Activated T-helper 1 cell treated with anti-CD3 and anti-CD28 coated beads, Interleukin-2, amount 50 U/mL, for 16 hours (primary cell): ENCODE results near the gene SIPA1.

Experiments used
- DNase-seq, 2 donors: peaks; one replicate each; pipeline ENCODE4 v3.0.0-alpha.2; 2020; ENCODE audit warnings: low read depth in 1 of 2, low spot score in 1 of 2

Gene SIPA1

DNA sequence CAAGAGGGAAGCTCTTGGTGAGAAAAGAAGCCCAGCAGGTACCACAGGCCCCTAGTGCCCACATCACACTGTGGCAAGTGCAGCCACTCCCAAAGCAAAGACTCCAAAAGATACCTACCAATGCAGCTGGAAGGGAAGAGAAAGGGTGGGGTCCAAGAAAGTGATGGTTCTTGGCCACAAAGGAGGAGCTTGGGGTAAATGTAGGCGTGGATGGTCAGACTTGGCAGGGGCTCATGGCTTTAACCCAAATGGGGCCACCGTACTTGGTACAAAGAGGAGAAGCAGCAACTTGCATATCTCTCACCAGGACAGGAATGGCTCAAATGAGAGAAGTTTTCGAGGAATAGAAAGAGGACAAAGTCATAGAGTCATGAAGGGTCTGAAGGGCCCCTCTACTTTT lies 28.7 kb upstream of the SIPA1 start:
- no peak for DNase-seq

DNA sequence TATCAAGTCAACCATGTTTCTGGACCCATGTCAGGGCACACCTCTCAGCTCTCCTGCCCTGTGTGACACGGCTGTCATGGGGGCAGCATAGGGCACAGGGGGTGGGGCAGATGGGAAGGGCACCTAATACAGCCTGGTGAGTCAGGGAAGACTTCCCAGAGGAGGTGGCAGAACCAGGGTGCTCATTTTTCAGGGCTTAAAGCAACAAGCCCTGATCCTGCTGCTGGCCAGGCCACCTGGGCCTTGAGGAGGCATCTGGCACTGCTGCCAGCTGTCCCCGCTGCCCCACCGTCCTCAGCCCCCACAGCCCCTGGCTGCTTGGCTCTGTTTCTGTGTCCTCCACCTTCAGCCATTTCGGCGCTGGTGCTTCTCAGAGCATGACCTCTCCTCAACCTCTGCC lies 28.2 kb upstream of the SIPA1 start:
- DNase-seq: no peak

DNA sequence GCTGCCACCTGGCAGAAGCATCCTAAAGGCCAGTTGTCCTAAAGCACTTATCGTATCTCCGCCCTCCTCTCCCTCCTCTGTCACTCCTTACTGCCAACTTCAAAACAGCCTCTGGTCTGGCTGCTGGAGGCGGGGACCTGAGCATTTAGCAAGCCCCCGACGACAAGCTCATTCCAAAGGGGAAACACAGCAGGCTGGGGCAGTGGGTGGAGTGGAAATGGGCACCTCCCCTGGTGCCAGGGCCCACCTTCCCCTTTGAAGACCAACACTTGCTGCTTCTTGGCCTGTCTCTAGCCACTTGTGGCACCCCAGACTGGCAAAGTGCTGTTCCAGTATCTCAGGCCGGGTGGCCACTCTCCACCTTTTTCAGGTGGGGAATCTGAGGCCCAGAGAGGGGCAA lies 27.5 kb upstream of the SIPA1 start:
- DNase-seq: no peak

DNA sequence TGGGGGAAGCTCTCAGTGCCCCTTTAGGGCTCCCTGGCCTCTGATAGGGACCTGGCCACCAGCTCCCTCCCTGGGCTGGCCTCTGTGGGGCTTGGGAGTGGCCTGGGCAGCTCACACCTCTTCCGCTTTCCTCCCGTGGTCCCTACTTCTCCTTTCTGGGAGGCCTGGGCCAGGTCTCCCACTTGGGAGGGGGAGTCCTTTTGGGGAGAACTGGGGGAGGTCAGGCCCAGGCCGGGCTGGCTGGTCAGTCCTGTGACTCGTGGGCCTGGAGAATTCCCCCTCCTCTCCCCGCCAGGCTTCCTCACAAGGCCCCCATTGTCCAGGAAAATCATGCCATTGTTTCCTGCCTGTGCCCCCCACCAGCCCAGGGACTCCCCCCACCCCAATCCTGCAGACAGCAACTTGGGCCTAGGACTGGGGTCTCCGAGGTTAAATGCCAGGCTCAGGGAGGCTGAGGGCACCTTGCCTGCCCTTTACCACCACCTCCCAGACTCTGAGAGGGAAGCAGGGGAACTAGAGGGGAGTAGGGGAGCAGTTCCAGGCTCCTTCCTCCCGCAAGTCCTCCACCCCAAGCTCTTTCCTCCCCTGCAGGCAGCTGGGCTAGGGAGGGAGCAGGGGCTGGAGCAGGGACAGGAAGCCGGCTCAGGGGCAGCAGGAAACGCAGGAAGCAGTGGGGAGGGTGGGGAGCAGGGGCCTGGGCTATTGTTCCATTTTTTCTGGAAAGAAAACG lies 26.7 kb upstream of the SIPA1 start:
- no peak for DNase-seq

DNA sequence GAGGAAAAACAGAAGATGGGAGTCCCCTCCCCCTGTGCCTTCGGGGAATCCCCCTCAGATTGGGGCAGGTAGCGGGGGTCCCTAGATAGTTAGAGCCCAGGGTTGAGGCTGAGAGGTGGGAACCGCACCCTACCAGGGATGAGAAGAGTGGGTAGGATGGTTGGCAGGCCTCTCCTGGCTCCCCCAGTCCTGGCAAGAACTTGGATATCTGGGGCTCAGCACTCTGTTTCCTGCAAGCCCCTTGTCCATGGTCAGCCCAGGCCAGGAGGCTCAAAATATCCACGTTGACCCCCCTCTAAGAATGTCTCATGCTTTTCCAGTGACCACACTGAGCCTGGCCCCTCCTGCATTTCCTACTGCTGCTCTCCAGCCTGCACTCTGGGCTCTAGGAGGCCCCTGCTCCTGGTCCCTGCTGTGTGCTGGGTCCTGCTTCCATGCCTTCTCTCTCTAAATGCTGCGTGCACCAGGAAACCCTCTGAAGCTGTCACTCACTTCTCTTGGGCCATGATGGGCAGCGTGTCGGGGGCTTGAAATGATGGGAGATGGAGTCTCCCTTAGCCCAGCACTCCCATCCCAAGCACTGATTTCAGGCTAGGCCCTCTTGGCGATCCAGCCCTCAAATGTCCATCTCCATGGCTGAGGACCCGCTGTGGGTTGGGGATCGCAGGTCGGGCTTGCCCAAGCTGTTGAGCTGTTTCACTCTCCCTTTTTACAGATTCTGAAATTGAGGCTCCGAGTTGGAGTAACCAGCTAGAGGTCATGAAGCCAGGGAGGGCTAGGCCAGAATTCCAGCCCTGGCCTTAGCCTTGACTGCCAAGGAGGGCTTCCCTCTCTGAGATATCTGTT lies 25.9 kb upstream of the SIPA1 start:
- no peak for DNase-seq

DNA sequence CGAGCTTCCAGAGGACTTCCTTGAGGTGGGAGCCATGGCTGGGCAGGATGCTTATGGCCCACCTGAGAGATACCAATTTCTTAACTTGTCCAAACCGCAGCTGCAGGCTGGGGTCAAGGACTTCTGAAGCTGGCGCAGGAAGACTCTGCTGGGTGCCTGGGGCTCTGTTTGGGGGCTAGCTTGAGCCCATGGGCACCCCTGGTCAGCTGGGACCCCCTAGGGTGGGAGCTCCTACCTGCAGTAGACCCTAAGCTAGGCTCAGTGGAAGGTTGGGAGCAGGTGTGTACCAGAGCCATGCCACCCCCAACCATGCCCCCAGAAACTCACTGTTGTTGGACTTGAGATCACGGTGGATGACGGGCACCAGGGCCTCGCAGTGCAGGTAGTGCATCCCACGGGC lies 25.2 kb upstream of the SIPA1 start:
- DNase-seq: no peak

DNA sequence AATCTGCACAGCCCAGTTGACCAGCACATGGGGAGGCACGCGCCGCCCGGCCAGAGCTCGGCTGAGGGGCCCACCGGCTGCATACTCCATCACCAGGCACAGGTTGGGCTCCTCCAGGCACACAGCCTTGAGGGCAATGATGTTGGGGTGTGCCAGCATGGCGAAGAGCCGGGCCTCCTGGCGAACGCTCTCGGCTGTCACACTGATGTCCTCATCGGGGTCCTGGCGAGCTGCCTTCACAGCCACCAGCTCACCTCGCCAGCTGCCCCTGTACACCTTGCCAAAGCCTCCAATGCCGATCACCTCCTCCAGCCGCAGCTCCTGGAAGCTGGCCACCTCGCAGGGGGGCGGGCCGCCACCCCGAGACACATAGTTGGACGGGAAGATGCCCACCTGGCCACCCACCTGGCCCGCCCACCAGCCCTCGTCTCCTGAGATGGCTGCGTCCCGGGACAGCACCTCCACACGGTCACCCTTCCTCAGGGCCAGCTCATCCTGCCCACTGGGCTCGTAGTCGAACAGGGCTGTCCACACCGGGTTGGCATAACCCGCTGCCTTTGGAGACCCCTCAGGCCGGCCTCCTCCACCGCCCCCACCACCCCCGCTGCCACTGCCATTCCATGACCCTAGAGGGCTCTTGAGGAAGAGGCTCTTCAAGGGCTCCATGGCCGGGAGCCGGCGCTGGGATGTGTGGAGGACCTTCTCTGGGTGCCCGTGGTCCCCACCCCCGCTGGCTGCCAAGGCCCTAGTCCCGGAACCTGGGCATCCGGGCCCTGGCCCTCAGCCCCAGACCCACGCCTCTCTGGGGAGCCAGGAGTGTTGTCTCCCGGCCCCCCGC lies 24.6 kb upstream of the SIPA1 start:
- DNase-seq: no peak

DNA sequence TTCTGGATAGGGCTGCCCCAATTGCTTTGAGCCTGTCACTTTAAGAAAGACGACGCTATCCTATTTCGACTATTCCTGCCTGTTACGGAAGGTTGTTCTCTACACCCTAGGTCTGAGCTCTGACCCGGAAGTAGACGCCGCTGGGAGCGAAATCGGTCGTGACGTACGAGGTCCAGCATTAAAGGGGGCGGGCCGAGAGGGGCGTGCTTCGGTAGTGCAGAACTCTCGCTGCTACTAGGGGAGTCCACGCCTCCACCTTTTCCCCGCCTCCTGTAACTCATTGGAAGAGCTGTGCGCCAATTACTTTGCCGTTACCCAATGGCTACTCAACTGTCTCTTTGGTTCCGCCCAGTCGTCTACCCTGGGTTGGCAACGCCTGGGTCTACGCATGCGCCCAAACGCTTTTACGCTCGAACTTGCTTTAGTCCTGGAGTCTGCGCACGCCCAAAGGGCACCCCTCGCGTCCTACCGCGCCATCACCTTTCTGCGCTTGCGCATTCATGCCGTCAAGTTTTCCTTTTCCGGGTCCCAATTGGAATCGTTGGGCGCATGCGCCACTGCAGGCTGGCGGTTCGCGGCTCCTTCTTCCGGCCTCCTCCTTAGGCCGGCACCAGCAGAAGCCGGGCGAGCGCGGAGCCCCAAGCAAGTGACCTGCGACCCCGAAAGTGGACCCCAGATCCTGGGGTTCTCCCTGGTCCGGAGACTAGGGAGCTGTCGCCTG lies 22.5 kb upstream of the SIPA1 start, which contains the start of gene PCNX3:
Gene PCNX3 (plus strand): TSS at position 548 of the 721 bp plus-strand sequence. CDS start 536 bp downstream, outside the sequence.
- peak; percentile 99 to 100 for DNase-seq

DNA sequence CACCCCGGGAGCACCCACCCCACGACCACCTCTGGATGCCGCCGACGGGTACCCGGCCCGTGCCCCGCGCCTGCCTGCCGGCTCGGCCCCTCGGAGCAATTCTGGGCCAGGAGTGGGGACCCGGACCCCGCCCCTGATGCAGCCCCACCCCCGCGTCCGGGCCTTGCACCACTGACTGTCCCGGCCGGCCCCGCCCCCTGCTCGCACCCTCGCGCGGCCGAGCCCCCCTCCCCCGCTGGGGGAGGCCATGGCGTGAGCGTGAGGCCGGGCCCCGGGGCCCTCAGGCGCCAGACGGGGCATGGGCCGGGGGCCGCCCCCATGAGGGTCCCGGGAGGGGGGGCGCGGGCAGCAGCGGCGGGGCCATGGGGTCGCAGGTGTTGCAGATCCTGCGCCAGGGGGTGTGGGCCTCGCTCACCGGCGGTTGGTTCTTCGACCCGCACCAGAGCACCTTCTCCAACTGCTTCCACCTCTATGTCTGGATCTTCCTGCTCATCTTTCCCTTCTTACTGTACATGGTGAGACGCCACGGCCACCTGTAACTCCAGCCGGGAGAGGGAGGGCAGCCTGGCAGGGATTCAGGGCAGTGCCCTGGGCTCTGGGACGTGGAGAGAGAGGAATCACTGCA lies 21.8 kb upstream of the SIPA1 start:
- DNase-seq: no peak

DNA sequence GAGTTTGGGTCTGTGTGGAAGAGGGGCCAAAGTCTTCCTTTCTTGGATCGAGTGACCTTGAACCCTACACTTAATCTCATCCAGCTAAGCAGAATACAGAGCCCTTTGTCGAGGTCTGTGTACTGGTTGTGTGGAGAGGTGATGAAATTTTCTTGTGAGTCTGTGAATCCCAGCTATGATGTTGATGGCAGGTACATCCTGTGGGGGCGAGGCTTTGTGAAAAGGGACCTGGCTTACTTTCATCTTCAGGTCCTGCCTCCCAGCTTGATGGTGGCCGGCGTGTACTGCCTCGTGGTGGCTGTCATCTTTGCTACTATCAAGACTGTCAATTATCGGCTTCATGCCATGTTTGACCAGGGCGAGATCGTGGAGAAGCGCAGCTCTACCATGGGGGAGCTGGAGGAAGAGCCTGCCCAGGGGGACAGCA lies 21.3 kb upstream of the SIPA1 start:
- DNase-seq: no peak

DNA sequence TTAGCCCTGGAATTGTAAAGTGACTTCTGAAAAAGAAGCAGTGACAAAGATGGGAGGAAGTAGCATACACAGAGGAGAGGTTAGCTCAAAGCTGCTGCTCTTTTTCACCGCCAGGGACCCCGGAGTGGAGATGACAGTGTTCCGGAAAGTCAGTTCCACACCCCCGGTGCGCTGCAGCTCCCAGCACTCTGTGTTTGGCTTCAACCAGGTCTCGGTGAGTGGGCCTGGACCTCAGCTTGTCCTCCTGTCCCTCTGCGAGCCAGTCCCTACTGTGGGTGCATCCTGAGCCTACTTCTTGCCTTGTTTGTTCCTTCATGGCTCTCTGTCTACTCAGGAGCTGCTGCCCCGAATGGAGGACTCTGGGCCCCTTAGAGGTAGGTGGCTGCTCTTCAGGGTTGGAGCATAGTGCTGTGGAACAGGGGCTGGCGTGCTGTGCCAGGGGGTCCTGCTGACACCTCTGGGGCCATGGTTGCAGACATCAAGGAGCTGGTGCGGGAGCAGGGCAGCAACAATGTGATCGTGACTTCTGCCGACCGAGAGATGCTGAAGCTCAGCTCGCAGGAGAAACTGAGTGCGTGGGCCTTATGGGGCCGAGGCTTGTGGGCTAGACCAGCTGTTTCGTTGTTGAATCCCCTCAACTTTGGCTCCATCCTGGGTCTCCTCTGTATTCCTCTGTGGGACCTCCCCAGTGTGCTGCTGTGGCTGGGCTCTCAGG lies 20.6 kb upstream of the SIPA1 start:
- DNase-seq: no peak

DNA sequence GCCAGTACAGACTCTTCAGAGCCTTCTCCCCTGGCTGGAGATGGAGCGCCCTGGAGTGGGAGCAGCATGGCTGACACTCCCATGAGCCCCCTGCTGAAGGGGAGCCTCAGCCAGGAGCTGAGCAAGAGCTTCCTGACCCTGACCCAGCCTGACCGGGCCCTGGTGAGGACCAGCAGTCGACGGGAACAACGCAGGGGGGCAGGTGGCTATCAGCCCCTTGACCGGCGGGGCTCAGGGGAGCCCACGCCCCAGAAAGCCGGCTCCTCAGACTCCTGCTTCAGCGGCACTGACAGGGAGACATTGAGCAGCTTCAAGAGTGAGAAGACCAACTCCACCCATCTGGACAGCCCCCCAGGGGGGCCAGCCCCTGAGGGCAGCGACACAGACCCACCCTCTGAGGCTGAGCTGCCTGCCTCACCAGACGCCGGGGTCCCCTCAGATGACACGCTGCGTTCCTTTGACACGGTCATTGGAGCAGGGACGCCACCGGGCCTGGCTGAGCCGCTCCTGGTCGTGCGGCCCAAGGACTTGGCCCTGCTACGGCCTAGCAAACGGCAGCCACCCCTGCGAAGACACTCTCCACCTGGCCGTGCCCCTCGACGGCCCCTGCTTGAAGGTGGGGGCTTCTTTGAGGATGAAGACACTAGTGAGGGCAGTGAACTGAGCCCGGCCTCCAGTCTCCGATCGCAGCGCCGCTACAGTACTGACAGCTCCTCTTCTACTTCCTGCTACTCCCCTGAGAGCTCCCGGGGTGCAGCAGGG lies 19.7 kb upstream of the SIPA1 start:
- DNase-seq: no peak

DNA sequence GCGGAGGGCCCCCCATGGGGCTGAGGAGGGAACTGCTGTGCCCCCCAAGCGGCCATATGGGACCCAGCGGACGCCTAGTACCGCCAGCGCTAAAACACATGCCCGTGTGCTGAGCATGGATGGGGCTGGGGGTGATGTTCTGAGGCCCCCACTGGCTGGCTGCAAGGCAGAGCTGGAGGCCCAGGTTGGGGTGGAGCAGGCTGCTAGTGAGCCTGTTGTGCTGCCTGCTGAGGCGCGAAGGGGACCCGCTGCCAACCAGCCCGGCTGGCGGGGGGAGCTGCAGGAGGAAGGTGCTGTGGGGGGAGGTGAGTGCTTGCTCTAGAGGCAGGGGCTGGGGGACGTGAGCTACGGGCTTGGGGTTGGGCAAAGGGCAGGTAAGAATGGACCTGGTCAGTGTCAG lies 19.1 kb upstream of the SIPA1 start:
- no peak for DNase-seq

DNA sequence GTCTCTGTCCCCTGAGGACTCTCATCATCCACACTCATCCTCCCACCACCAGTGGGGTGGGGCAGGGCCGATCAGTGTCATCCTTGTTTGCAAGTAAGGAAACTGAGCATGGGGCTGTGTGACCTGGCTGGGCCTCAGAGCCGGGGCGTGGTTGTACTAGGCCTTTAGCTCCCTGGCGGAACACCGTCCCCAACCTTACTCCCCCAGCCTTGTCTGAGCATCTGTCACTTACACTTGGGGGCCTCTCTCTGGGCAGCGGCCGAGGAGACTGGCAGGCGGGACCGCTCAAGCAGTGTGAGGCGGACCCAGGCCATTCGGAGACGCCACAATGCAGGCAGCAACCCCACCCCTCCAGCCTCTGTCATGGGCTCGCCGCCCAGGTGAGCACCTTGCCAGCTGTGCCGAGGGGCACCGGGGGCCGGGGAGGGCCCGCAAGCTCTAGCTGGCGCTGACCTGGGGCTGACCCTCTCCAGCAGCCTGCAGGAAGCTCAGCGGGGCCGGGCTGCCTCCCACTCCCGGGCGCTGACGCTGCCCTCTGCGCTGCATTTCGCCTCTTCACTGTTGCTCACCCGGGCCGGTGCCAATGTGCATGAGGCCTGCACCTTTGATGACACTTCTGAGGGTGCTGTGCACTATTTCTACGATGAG lies 18.5 kb upstream of the SIPA1 start:
- DNase-seq: no peak

DNA sequence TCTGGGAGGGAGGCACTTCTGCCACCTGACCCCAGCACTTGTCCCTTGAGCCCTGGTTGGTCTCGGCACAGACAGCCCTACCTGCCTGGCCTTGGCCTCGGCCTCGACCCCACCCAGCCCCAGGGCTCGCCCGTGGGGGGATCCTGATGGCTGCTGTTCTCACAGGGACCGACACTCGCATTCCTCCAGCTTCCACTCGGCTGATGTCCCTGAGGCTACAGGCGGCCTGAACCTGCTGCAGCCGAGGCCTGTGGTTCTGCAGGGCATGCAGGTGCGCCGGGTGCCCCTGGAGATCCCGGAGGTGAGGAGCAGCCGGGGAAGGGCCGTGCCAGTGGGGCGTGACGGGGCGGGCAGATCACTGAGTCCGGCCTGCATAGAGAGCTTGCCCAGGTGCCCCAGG lies 17.2 kb upstream of the SIPA1 start:
- no peak for DNase-seq

DNA sequence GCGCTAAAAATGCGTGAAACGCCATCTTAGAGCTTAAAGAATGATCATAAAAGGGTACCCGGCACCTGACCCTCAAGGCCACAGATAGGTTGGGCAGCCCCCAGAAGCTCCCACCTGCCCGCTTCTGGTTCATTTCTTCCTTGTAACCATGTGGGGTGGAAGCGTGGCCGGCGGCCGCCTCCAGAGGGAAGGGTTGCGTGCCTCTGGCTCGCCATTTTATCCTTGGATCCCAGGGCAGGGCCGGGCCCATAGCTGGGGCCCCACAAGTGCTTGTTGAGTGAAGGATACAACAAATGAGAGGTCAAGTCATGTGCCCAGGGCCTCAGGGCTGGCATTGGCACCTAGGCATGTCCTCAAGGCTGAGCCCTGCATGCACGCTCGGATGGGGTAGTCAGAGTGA lies 16.4 kb upstream of the SIPA1 start:
- DNase-seq: no peak

DNA sequence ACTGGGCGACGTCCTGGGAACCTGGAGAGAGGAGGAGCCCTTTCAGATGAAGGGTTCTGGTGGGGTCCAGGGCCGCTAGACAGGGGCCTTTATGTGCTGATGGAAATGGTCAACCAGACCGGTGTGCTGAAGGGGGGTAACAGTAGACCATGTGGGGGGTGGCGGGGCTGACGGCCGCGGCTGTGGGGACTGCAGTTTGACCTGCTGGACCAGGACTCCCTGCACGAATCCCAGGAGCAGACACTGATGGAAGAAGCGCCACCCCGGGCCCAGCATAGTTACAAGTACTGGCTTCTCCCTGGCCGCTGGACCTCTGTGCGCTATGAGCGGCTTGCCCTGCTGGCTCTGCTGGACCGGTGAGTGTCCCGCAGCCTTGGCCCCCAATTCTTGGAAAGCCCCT lies 15.9 kb upstream of the SIPA1 start:
- DNase-seq: no peak

DNA sequence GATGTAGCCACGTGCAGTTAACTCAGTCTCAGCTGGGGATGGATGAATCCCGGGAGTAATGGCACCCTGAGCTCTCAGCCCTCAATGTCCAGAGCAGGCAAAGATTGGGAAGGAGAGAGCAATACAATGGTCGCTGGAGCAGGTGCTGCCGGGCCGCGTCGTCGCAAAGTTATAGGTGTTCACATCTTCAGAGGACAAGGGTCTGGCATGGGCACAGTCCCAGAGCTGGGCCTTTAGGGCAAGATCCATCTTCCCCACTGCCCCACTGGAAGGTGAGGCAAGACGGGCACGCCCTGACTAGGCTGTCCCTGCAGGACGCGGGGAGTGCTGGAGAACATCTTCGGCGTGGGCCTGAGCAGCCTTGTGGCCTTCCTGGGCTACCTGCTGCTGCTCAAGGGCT lies 14.7 kb upstream of the SIPA1 start:
- DNase-seq: no peak
